Measurements from ENCODE around the gene HNF1B. TPM values are rescaled to one million over a fixed set of nuclear protein-coding genes. Genes with fewer than 3 reads are reported as not detected.

The HNF1B gene
- total and polyA plus RNA-seq, 2 donors (not counting 3 experiments of a cell fraction or from before 2014, with no cell fraction given), result not detected

DNA sequence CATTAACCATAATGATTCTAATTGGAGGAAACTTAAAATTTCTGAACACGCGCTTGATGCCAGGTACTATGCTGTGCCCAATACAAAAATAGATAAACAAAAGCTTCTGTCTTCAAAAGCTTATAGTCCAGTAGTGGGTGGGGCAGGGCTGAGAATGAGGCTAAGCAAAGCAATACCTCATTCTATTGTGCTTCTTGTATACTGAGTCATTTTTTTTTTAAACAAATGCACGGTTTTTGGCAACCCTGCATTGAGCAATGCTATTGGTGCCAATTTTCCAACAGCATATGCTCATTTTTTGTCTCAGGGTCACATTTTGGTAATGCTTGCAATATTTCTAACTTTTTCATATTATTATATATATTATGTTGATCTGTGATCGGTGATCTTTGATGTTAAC lies 34.7 kb upstream of the HNF1B start:
- FAIRE-seq, result no peak

GRCh38 chr17:37774504-37774903 lies 29.6 kb upstream of the HNF1B start:
- FAIRE-seq, result no peak
- no peaks in the 10 kb centered on the region for H3K9me3 ChIP-seq (replicated peaks; ENCODE audit: control insufficient read depth, insufficient read depth, low read length)
- no peak for TF ChIP-seq GATA2 (IDR thresholded peaks at IDR 0.05; ENCODE audit: insufficient read depth, insufficient read length, low read depth, low read length)
- TF ChIP-seq POLR2AphosphoS5 (IDR thresholded peaks at IDR 0.05; ENCODE audit: insufficient read depth, low read depth, low read length), result no peak
- TF ChIP-seq MYC (IDR thresholded peaks at IDR 0.05; ENCODE audit: low read depth, low read length), result no peak
- TF ChIP-seq POLR2A (IDR thresholded peaks at IDR 0.05; ENCODE audit: low read depth, low read length), result no peak
- TF ChIP-seq FOS (IDR thresholded peaks at IDR 0.05; ENCODE audit: borderline replicate concordance, insufficient read depth, low read length), result no peak
- TF ChIP-seq, protein P1, sequence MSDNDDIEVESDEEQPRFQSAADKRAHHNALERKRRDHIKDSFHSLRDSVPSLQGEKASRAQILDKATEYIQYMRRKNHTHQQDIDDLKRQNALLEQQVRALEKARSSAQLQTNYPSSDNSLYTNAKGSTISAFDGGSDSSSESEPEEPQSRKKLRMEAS (IDR thresholded peaks at IDR 0.05; ENCODE audit: insufficient read depth, insufficient read length), result no peak
- no peak for TF ChIP-seq EZH2 (IDR thresholded peaks at IDR 0.05; ENCODE audit: borderline replicate concordance, low read depth, low read length, severe bottlenecking)
- TF ChIP-seq JUN (IDR thresholded peaks at IDR 0.05; ENCODE audit: borderline replicate concordance, insufficient read depth, insufficient read length, low read depth), result no peak
- TF ChIP-seq, protein P2, sequence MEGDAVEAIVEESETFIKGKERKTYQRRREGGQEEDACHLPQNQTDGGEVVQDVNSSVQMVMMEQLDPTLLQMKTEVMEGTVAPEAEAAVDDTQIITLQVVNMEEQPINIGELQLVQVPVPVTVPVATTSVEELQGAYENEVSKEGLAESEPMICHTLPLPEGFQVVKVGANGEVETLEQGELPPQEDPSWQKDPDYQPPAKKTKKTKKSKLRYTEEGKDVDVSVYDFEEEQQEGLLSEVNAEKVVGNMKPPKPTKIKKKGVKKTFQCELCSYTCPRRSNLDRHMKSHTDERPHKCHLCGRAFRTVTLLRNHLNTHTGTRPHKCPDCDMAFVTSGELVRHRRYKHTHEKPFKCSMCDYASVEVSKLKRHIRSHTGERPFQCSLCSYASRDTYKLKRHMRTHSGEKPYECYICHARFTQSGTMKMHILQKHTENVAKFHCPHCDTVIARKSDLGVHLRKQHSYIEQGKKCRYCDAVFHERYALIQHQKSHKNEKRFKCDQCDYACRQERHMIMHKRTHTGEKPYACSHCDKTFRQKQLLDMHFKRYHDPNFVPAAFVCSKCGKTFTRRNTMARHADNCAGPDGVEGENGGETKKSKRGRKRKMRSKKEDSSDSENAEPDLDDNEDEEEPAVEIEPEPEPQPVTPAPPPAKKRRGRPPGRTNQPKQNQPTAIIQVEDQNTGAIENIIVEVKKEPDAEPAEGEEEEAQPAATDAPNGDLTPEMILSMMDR (IDR thresholded peaks at IDR 0.05; ENCODE audit: extremely low read depth in 1 of 2, insufficient read depth in 1 of 2, low read depth in 1 of 2, low read length in 2 of 2), result no peak

More for the DNA sequence above, 34.7 kb upstream of the HNF1B start:
- H3K27me3 ChIP-seq (ENCODE audit: control insufficient read depth in 2 of 2, insufficient read depth in 2 of 2, low read length in 2 of 2), result peaks cover 0 to 6% of the 10 kb centered on the region in 2 experiments
- no peak overlapping the region for H3K9ac ChIP-seq (replicated peaks; ENCODE audit: extremely low read depth, insufficient read depth, low read length)
- no peak for DNase-seq (ENCODE audit: low read depth, low spot score)
- ChIA-PET POLR2A (no interaction called here), CTCF (interaction anchor here (1.1 to 2.8 kb wide), 3 partner anchors 9 to 129 kb away, joined by 3 to 15 read pairs (median 4); no protein-coding TSS in a partner anchor)
- intact Hi-C loops (cut with micrococcal nuclease), result no loop called here
- H2AFZ ChIP-seq (ENCODE audit: low read depth, low read length), result no peak overlapping the region
- H4K20me1 ChIP-seq (replicated peaks; ENCODE audit: control insufficient read depth, extremely low read depth, insufficient read depth, low read length), result no peaks in the 10 kb centered on the region
- H3K27ac ChIP-seq (ENCODE audit: insufficient read depth, low read depth, low read length), result no peak overlapping the region
- no peaks in the 10 kb centered on the region for H3K4me1 ChIP-seq (ENCODE audit: control insufficient read depth, extremely low read depth, insufficient read depth, low read length)
- H3K36me3 ChIP-seq (ENCODE audit: control insufficient read depth in 2 of 2, extremely low read depth in 1 of 2, insufficient read depth in 2 of 2, low read length in 2 of 2), result no peaks in the 10 kb centered on the region
- H3K4me2 ChIP-seq (ENCODE audit: insufficient read depth, low read length), result no peak overlapping the region
- no TSS peak for BruUV-seq (replicated peaks)
- dilution Hi-C loops (cut with MboI; ENCODE audit: extremely low pct_ligation_motif_present, low sequenced_read_pairs), result no loop called here
- H3K79me2 ChIP-seq (ENCODE audit: control insufficient read depth, insufficient read depth, low read length), result no peaks in the 10 kb centered on the region
- no peaks in the 10 kb centered on the region for H3K9me3 ChIP-seq (replicated peaks; ENCODE audit: control insufficient read depth, insufficient read depth, low read length)
- TF ChIP-seq JUN (IDR thresholded peaks at IDR 0.05; ENCODE audit: borderline replicate concordance, insufficient read depth, insufficient read length, low read depth) (no peak), POLR2AphosphoS5 (IDR thresholded peaks at IDR 0.05; ENCODE audit: insufficient read depth, low read depth, low read length) (no peak), MYC (IDR thresholded peaks at IDR 0.05; ENCODE audit: low read depth, low read length) (no peak), GATA2 (IDR thresholded peaks at IDR 0.05; ENCODE audit: insufficient read depth, insufficient read length, low read depth, low read length) (no peak), POLR2A (IDR thresholded peaks at IDR 0.05; ENCODE audit: low read depth, low read length) (no peak)
- TF ChIP-seq, protein P1 (IDR thresholded peaks at IDR 0.05; ENCODE audit: insufficient read depth, insufficient read length), result no peak
- no peaks in the 10 kb centered on the region for H3K9me1 ChIP-seq (replicated peaks; ENCODE audit: control insufficient read depth, extremely low read depth, insufficient read depth, low read length)
- H3K4me3 ChIP-seq (replicated peaks in 1 of 3; ENCODE audit: insufficient read depth in 1 of 3, low read depth in 1 of 3, low read length in 3 of 3), result no peak overlapping the region

More at GRCh38 chr17:37774504-37774903, 29.6 kb upstream of the HNF1B start:
- ChIA-PET POLR2A (no interaction called here), CTCF (interaction anchor here (0.8 to 2.5 kb wide), 4 partner anchors 35 to 124 kb away, joined by 3 to 17 read pairs (median 3); no protein-coding TSS in a partner anchor)
- H3K9me1 ChIP-seq (replicated peaks; ENCODE audit: control insufficient read depth, extremely low read depth, insufficient read depth, low read length), result no peaks in the 10 kb centered on the region
- no peak overlapping the region for H3K9ac ChIP-seq (replicated peaks; ENCODE audit: extremely low read depth, insufficient read depth, low read length)
- no peaks in the 10 kb centered on the region for H4K20me1 ChIP-seq (replicated peaks; ENCODE audit: control insufficient read depth, extremely low read depth, insufficient read depth, low read length)
- no peak overlapping the region for H3K27ac ChIP-seq (ENCODE audit: insufficient read depth, low read depth, low read length)
- no peak overlapping the region for H3K4me3 ChIP-seq (replicated peaks in 1 of 3; ENCODE audit: insufficient read depth in 1 of 3, low read depth in 1 of 3, low read length in 3 of 3)
- no peak for DNase-seq (ENCODE audit: low read depth, low spot score)
- dilution Hi-C loops (cut with MboI; ENCODE audit: extremely low pct_ligation_motif_present, low sequenced_read_pairs), result no loop called here
- H3K36me3 ChIP-seq (ENCODE audit: control insufficient read depth in 2 of 2, extremely low read depth in 1 of 2, insufficient read depth in 2 of 2, low read length in 2 of 2), result no peaks in the 10 kb centered on the region
- H3K27me3 ChIP-seq (ENCODE audit: control insufficient read depth in 2 of 2, insufficient read depth in 2 of 2, low read length in 2 of 2), result peaks cover 0 to 1% of the 10 kb centered on the region in 2 experiments
- intact Hi-C loops (cut with micrococcal nuclease), result loop anchor here (5.0 kb wide), 1 partner anchor 247 kb away; no protein-coding TSS in a partner anchor
- no peaks in the 10 kb centered on the region for H3K79me2 ChIP-seq (ENCODE audit: control insufficient read depth, insufficient read depth, low read length)
- BruUV-seq (replicated peaks), result no TSS peak
- no peaks in the 10 kb centered on the region for H3K4me1 ChIP-seq (ENCODE audit: control insufficient read depth, extremely low read depth, insufficient read depth, low read length)
- H2AFZ ChIP-seq (ENCODE audit: low read depth, low read length), result no peak overlapping the region
- H3K4me2 ChIP-seq (ENCODE audit: insufficient read depth, low read length), result no peak overlapping the region

All from endothelial cell of umbilical vein (primary cell).